ENCODE data around the gene GOLGB1.

- TF ChIP-seq ESRRG (CRISPR knock-in tag; IDR thresholded peaks at IDR 0.05) (no peak), ARNTL (CRISPR knock-in tag; IDR thresholded peaks at IDR 0.05; ENCODE audit: borderline replicate concordance, low read depth) (no peak), PATZ1 (CRISPR knock-in tag; IDR thresholded peaks at IDR 0.05; ENCODE audit: borderline replicate concordance) (no peak)
- TF ChIP-seq, protein P1, sequence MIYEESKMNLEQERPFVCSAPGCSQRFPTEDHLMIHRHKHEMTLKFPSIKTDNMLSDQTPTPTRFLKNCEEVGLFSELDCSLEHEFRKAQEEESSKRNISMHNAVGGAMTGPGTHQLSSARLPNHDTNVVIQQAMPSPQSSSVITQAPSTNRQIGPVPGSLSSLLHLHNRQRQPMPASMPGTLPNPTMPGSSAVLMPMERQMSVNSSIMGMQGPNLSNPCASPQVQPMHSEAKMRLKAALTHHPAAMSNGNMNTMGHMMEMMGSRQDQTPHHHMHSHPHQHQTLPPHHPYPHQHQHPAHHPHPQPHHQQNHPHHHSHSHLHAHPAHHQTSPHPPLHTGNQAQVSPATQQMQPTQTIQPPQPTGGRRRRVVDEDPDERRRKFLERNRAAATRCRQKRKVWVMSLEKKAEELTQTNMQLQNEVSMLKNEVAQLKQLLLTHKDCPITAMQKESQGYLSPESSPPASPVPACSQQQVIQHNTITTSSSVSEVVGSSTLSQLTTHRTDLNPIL (CRISPR knock-in tag; IDR thresholded peaks at IDR 0.05; ENCODE audit: low read depth): no peak
These were observed 18.9 kb upstream of the GOLGB1 start for GRCh38 chr3:121768452-121768851.
